NCI-H128 (cell line): ENCODE data around the gene ENAH.

Experiments
- DNase-seq: peaks from one replicate; lab custom pipeline; 2025; ENCODE audit not compliant: unreplicated experiment; lab: John Stamatoyannopoulos, UW

ENAH gene

DNA sequence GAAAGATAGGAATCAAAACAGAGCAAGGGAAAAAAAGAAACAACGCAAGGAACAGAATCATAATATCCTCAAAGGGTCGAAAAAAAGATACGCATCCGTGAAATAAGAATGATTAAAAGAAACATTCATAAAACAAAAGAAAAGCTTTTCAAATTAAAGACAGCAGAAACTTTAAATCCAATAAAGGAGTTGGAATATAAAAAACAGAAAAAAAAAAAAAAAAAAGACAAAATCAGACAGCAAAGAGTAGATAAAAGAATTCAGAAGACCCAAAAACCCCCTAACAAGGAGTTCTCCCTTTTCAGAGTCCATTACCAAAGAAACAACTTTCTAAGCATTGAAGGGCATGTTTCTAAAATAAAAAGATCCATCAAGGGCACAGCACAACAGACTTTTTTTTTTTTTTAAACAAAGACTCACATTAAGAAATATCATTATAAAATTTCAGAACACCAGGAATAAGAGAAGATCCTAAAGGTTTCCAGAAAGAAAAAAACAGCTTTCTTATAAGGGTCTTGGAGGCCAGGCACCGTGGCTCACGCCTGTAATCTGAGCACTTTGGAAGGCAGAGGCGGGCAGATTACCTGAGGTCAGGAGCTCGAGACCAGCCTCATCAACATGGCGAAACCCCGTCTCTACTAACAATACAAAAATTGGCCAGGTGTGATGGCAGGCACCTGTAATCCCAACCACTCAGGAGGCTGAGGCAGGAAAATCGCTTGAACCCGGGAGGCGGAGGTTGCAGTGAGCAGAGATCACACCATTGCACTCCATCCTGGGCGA lies 44.7 kb downstream of the ENAH start:
- DNase-seq = no peak

GRCh38 chr1:225607355-225607754 lies 45.6 kb downstream of the ENAH start:
- DNase-seq = no peak

GRCh38 chr1:225603538-225604354 lies 49.2 kb downstream of the ENAH start:
- DNase-seq = no peak

DNA sequence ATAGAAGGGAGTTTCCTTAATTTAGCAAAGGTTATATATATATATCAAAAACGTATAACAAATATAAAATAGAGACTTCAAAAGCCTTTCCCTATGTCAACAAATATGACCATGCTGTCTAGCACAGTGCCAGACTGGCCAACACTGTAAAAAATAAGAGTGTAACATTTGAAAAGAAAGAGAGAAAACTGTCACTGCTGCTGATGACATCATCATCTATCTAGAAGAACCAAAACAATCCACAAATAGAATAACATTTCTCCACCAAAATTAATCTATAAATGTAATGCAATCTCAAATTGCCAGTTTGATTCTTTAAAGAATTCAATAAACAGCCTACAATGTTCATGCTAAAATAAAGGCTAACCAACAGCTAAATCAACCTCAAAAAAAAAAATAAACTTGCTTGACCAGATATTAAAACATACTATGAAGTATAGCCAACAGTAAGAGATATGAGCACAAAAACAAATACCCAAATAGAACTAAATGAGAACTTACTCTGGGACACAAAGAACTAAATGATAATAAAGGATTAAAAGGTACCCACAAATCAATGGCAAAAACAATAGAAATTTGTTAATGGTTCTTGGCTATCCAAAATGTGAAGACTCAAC lies 50.2 kb downstream of the ENAH start:
- no peak for DNase-seq

- DNase-seq = no peak
Observed at GRCh38 chr1:225601902-225602589, 50.9 kb downstream of the ENAH start.

- no peak for DNase-seq
Observed at GRCh38 chr1:225598847-225599246, 54.1 kb downstream of the ENAH start.

DNA sequence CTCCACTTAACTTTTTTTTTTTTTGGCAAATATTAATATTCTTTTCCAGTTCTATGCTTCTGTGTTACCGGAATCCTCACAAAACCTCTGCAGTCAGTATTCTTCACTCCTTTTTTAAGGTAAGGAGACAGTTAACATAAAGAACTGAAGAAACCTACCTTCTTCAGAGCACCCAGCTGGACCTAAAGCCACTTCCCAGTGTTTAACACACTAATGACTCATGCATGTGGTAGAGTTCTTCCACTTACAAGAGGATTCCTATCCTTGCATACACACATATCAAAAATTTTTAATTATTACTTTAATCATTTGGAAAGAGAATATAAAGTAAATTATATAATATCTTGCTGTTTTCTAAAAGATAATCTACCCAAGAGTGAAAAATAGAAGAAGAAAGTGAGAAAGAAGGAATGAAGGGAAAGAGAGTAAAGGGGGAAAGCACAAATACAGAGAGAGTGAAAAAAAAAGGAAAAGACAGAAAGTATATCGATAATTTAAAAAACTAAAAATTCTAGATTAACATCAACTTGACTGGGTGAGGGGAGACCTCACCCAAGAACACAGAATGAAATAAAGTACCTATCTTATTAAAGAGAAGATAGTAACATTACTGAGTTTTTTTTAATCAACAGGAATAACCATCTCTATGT lies 54.9 kb downstream of the ENAH start:
- no peak for DNase-seq

GRCh38 chr1:225596736-225597135 lies 56.2 kb downstream of the ENAH start:
- no peak for DNase-seq

- DNase-seq = no peak
Observed at GRCh38 chr1:225595974-225596551, 56.9 kb downstream of the ENAH start.

- no peak for DNase-seq
Observed at GRCh38 chr1:225595452-225595851, 57.5 kb downstream of the ENAH start.

GRCh38 chr1:225593414-225593813 lies 59.5 kb downstream of the ENAH start:
- no peak for DNase-seq

DNA sequence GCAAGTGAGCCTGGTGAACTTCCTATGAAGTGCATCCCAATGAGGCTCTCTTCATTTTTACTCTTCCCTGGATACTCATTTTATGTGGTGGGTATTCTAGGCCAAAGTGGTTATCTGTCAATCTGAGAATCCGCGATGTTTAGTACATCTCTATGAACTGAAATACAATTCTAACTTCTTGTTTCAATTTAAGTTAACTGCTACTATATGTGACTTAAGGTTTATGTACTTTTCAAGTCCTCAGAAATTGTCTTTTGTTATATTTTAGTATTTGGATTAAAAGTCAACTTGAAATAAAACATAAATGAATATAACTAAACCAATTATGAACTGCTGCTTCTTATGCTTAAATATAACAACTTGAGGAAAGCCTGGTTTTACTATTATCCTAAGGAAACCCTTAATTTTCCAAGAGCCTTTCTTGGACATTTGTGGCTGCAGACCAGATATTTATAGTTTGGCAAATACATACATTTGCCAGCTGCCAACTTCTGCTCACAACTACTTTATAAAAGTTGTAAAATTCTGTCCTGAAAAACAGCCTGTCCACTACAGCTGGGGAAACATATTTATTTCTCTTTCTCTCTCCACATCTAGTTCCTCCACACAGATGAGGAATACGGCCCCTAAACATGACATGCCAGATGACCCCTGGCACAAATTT lies 60.4 kb downstream of the ENAH start:
- DNase-seq = no peak

DNA sequence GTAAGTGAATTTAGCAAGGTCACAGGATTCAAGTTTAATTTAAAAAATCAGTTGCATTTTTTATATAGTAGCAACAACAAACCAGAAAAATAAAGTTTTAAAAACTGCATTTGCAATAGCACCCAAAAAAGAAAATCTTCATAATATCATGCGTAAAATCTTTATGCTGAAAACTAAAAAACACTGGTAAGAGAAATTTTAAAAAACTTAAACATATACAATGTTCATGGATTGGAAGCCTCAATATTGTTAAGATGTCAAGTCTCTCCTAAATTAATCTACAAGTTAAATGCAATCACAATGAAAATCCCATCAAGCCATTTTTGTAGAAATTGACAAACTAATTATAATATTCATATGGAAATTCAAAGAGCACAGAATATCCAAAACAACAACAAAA lies 65.6 kb downstream of the ENAH start:
- no peak for DNase-seq

DNA sequence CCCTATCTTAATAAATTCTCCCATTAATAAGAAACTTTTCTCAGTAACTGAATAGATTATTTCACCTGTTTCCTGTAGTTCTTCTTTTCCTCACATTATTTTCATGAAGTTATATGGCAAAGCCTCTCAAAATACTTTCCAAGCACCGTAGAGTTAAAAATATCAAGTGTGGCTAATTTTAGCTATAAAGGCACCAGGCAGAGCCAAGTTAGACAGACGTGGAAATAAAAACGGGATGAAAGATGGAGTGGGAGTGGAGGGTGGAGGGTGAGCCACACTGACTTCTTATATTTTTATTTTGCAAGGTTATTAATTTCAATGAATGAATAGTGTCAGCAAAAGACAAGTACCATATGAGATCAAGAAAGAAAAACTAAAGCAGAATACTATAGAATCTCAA lies 71.7 kb downstream of the ENAH start:
- DNase-seq = no peak

- DNase-seq = no peak
Observed at GRCh38 chr1:225580238-225581099, 72.5 kb downstream of the ENAH start.

DNA sequence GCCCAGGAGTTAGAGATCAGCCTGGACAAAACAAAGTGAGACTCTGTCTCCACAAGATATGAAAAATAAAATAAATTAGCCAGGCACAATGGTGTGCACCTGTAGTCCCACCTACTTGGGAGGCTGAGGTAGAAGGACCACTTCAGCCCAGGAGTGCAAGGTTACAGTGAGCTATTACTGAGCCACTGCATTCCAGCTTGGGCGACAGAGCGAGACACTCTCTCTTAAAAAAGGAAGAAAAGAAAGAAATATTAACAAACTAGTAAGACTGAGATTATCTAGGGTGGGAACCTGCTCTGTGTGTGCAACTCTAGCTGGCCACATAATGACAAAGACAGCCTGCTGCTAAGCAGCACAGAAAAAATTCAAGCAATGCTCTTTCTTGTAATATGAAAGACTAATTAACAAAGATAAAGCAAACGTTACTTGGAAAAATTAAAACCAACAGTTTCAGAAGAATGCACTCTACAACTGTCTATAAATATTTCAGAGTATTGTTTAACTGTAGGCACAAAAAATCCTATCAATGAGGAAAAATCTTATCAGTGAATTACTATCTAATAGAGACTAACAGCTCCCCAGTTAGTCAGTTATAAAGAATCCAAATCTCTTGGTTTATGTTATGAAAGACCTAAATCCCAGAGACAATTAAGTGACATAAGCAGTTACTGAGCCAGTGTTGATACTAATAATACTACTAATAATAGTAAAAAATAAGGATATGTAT lies 74.5 kb downstream of the ENAH start:
- DNase-seq = no peak

DNA sequence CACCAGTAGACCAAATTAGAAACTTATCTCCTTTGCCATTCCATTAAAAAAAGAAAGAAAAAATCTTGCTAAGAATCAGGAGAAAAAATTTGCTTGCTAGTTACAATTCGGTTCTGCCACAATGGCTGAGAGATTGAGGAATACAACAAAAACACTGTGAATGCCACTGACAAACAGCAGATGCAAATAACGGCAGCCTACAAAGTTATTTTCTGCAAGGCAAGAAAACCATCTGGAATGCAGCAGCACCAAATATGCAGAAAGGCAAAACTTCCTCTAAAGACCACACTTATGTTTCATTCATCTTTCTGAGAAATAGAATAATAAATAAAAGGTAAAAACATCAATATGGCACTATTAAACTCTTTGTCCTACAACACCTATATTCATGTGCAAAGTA lies 75.7 kb downstream of the ENAH start:
- no peak for DNase-seq

DNA sequence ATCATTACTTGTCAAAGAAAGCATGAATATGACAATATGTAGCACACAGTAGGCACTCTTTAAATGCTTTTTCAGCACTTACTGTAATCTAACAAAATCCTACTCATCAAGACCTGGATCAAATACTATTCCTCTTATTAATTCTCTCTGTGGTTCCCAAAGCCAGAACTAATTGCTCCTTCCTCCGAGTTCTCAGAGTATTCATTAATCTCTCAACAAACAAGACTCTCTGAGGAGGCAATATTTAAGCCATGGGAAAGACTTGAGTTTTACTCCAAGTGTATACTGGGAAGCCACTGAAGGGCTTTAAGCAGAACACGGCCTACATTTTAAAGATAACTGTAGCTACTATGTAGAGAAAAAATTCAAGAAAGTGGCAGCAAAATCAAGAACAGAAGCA lies 79.7 kb downstream of the ENAH start:
- DNase-seq = no peak
